Hepatocyte (in vitro differentiated cells): ENCODE measurements around the gene AGAP3.

Experiments used
- EZH2 ChIP-seq: fragments of 200-600 bp; sonication (generic); IDR thresholded peaks from 2 replicates; pipeline ENCODE4 v1.6.1; 2016; ENCODE audit warnings: antibody characterized with exemption, mild to moderate bottlenecking, borderline replicate concordance
- EZH2phosphoT487 ChIP-seq: fragments of 200-600 bp; sonication (generic); IDR thresholded peaks from one replicate; pipeline ENCODE4 v1.6.1; 2018; ENCODE audit warnings: antibody characterized with exemption, mild to moderate bottlenecking, low read depth, moderate library complexity; ENCODE audit not compliant: unreplicated experiment, severe bottlenecking
- TF ChIP-seq, protein P1 (sequence below): fragments of 200-600 bp; sonication (generic); IDR thresholded peaks from 2 replicates; pipeline ENCODE4 v1.5.1; 2016; ENCODE audit warnings: antibody characterized with exemption, mild to moderate bottlenecking; ENCODE audit not compliant: poor library complexity

DNA sequence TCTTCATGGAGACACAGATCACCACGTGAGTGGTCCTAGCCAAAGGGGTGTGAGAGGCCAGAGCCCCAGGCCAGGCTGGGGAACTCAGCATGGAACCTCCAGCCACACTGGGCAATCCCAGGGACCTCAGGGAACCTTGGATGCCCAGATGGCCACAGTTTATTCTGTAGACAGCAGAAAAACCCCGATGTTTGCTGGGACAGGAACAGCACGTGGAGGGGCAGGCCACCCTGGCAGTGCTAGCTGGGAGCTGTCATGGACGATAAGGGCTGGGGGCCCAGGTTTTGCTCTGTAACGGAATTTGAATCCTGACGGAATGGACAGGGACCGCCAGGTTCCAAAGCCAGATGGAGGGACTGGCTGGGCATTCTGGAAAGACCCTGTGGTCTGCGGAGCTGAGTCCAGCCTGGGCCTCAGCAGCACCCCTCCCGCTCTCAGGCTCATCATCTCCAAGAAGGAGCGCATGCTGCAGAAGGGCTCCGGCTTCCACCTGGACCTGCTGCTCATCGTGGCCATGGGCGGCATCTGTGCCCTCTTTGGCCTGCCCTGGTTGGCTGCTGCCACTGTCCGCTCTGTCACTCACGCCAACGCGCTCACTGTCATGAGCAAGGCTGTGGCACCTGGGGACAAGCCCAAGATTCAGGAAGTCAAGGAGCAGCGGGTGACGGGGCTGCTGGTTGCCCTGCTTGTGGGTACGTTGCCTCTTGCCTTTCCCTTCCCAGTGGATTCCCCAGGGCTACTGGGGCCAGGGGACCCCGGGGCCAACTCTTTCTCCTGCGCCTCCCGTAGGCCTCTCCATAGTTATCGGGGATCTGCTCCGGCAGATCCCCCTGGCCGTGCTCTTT lies 11.2 kb upstream of the AGAP3 start:
- TF ChIP-seq, protein P1, sequence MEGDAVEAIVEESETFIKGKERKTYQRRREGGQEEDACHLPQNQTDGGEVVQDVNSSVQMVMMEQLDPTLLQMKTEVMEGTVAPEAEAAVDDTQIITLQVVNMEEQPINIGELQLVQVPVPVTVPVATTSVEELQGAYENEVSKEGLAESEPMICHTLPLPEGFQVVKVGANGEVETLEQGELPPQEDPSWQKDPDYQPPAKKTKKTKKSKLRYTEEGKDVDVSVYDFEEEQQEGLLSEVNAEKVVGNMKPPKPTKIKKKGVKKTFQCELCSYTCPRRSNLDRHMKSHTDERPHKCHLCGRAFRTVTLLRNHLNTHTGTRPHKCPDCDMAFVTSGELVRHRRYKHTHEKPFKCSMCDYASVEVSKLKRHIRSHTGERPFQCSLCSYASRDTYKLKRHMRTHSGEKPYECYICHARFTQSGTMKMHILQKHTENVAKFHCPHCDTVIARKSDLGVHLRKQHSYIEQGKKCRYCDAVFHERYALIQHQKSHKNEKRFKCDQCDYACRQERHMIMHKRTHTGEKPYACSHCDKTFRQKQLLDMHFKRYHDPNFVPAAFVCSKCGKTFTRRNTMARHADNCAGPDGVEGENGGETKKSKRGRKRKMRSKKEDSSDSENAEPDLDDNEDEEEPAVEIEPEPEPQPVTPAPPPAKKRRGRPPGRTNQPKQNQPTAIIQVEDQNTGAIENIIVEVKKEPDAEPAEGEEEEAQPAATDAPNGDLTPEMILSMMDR, result no peak
- TF ChIP-seq EZH2, result no peak
- TF ChIP-seq EZH2phosphoT487, result no peak
